K562 (cell line): Measurements from ENCODE around the gene TMEM176B. TPM values are rescaled to one million over a fixed set of nuclear protein-coding genes. Genes with fewer than 3 reads are reported as not detected.

Source experiments
- ATAC-seq: fragments of 200-7000 bp; cut with Tn5 transposase; 3 replicates; pipeline ENCODE4 v1.9.1; 2020; ENCODE audit warnings: moderate library complexity
- BruUV-seq: library from RNA; stranded (reverse); fragments of 400-500 nt; replicated peaks from 2 replicates; lab custom pipeline; 2021; lab: Mats Ljungman, UMichigan
- CTCF ChIA-PET: fragments of 300-600 bp; formaldehyde crosslinking; extraction: SDS; loops from one replicate; lab custom pipeline; 2021; ENCODE audit warnings: low intra/inter-chr PET ratio; lab: Yijun Ruan, JAX
- POLR2A ChIA-PET: fragments of 300-600, 350-650 bp; sonication (Branson Sonifier 250); formaldehyde crosslinking; extraction: SDS; loops from one replicate; lab custom pipeline; 2021; ENCODE audit warnings: antibody characterized with exemption, inconsistent platforms; lab: Yijun Ruan, JAX
- DNase-seq, 4 experiments: peaks; one replicate each; pipeline versions ENCODE4 v3.0.0 to v3.0.0-alpha.2; 2011 to 2018; ENCODE audit warnings: low spot score in 3 of 4, mixed read lengths in 3 of 4; ENCODE audit errors: extremely low read depth in 1 of 4
- FAIRE-seq: peaks from 2 replicates; lab custom pipeline; 2011; peaks lifted over from hg19 to GRCh38; lab: Jason Lieb, UNC
- H2AFZ ChIP-seq: 2 replicates; pipeline ENCODE4 v1.6.0; 2011; ENCODE audit warnings: low read depth, low read length, control low read depth, inconsistent platforms
- H3K27ac ChIP-seq: fragments of 200-600 bp; 3 replicates; pipeline ENCODE4 v1.8.0; 2011; ENCODE audit warnings: low read depth, mild to moderate bottlenecking, control low read depth, inconsistent platforms, low read length, moderate library complexity, mixed read lengths; ENCODE audit errors: extremely low read depth
- H3K27me3 ChIP-seq, 2 experiments: fragments of 300-600 bp in 1 of 2; 2 replicates in 1 of 2; 3 replicates in 1 of 2; pipeline versions ENCODE4 v1.6.0 to v1.8.0; 2011; ENCODE audit warnings: inconsistent platforms in 2 of 2, low read length in 2 of 2, mild to moderate bottlenecking in 1 of 2, mixed read lengths in 1 of 2, moderate library complexity in 1 of 2; ENCODE audit not compliant: control insufficient read depth in 2 of 2, insufficient read depth in 2 of 2
- H3K36me3 ChIP-seq: fragments of 300-600 bp; 3 replicates; pipeline ENCODE4 v1.8.0; 2011; ENCODE audit warnings: mild to moderate bottlenecking, low read length, inconsistent platforms; ENCODE audit not compliant: control insufficient read depth, insufficient read depth
- H3K4me1 ChIP-seq, 2 experiments: fragments of 200-600 bp in 1 of 2; replicated peaks in 1 of 2; 2 replicates in 1 of 2; 3 replicates in 1 of 2; pipeline versions ENCODE4 v1.5.1 to v1.8.0; 2011; ENCODE audit warnings: inconsistent platforms in 2 of 2, low read length in 2 of 2, mild to moderate bottlenecking in 1 of 2, mixed read lengths in 1 of 2, moderate library complexity in 1 of 2; ENCODE audit not compliant: control insufficient read depth in 2 of 2, insufficient read depth in 2 of 2
- H3K4me2 ChIP-seq: 2 replicates; pipeline ENCODE4 v1.6.1; 2011; ENCODE audit warnings: low read length, control low read depth, inconsistent platforms, mixed read lengths; ENCODE audit not compliant: insufficient read depth
- H3K4me3 ChIP-seq: fragments of 200-600 bp; sonication (generic), shearing (Covaris generic); 2 replicates; pipeline ENCODE4 v1.5.1; 2016; ENCODE audit warnings: control low read depth, inconsistent platforms
- H3K79me2 ChIP-seq: fragments of 200-600 bp; 3 replicates; pipeline ENCODE4 v1.8.0; 2011; ENCODE audit warnings: low read length, inconsistent platforms; ENCODE audit not compliant: control insufficient read depth, insufficient read depth
- H3K9ac ChIP-seq, 2 experiments: 2 replicates each; pipeline versions ENCODE4 v1.6.0 to v1.6.1; 2011; ENCODE audit warnings: low read depth in 2 of 2, low read length in 2 of 2, control low read depth in 1 of 2, inconsistent platforms in 1 of 2, mild to moderate bottlenecking in 1 of 2, mixed read lengths in 1 of 2; ENCODE audit not compliant: insufficient read depth in 1 of 2
- H3K9me1 ChIP-seq: one replicate; pipeline ENCODE4 v1.6.0; 2011; ENCODE audit warnings: inconsistent platforms, mild to moderate bottlenecking, low read length, moderate library complexity; ENCODE audit not compliant: control insufficient read depth, insufficient read depth
- H3K9me3 ChIP-seq: replicated peaks from 2 replicates; pipeline ENCODE4 v1.5.1; 2011; ENCODE audit warnings: low read depth, low read length, inconsistent platforms; ENCODE audit not compliant: control insufficient read depth, insufficient read depth
- H4K20me1 ChIP-seq: replicated peaks from 2 replicates; pipeline ENCODE4 v1.6.1; 2011; ENCODE audit warnings: low read length, inconsistent platforms, mixed read lengths; ENCODE audit not compliant: control insufficient read depth, insufficient read depth
- ETV1 ChIP-seq: fragments of 450-650 bp; conservative IDR thresholded peaks from 2 replicates; pipeline ENCODE4 v1.6.1; 2016; ENCODE audit warnings: missing genetic modification characterization, control low read depth, low read depth, missing compliant biosample characterization
- RBM39 ChIP-seq: fragments of 200-400 bp; formaldehyde crosslinking; optimal IDR thresholded peaks from 2 replicates; pipeline ENCODE3; 2018; ENCODE audit warnings: low read depth, low read length
- ZBTB33 ChIP-seq: sonication (generic); formaldehyde crosslinking; IDR thresholded peaks from 2 replicates; pipeline ENCODE4 v1.8.1; 2023; ENCODE audit warnings: mild to moderate bottlenecking, missing genetic modification reagents
- ZNF512 ChIP-seq: IDR thresholded peaks from 2 replicates; pipeline ENCODE4 v1.6.1; 2016; ENCODE audit warnings: missing genetic modification characterization, missing compliant biosample characterization
- WGBS: fragments of 100-300 bp; shearing (Covaris generic); methylation state at CpG from one replicate; pipeline ENCODE4 v1.1.6; 2016; ENCODE audit warnings: low coverage, mixed read lengths; ENCODE audit not compliant: insufficient coverage; ENCODE audit errors: missing lambda C conversion rate; 5-methylcytosine and 5-hydroxymethylcytosine counted together
- in situ Hi-C: fragments of 300-500 bp; cut with MboI; formaldehyde crosslinking; loops from 4 replicates; pipeline ENCODE4 v1.15.0; 2018; ENCODE audit warnings: inconsistent platforms, mixed read lengths
- intact Hi-C: fragments of 100-400 bp; cut with micrococcal nuclease; formaldehyde crosslinking; loops from 2 replicates; pipeline ENCODE4 v1.14.2; 2022
- polyA plus RNA-seq, 8 experiments: library from polyadenylated mRNA; depleted of rRNA in 4 of 8; stranded (reverse) in 5 of 8; unstranded in 3 of 8; fragments of >200 nt; fragmentation: Nextera tagmentation in 2 of 8; fragmentation: Illumina TruSeq in 1 of 8; extraction: Ambion mirVana in 2 of 8; extraction: Trizol in 1 of 8; gene quantifications; 2 replicates each; pipeline versions ENCODE4 v1.2.1 to v1.2.3, GENCODE V29; 2011 to 2014; ENCODE audit warnings: inconsistent platforms in 1 of 8, missing spikeins in 1 of 8
- total RNA-seq, 7 experiments: library from RNA; depleted of rRNA in 6 of 7; stranded (reverse); fragments of >200 nt in 6 of 7; fragmentation: Illumina TruSeq in 2 of 7; extraction: Trizol in 2 of 7; gene quantifications; 2 replicates each; pipeline versions ENCODE4 v1.2.1 to v1.2.3, GENCODE V29; 2011 to 2021; ENCODE audit warnings: low replicate concordance in 1 of 7

The TMEM176B gene
- total and polyA plus RNA-seq, 9 of the 15 experiments (the other 6 are each of a cell fraction or from before 2014, with no cell fraction given), result 0.19 to 0.60 TPM; not detected in 7

- POLR2A ChIA-PET, result interaction anchor here (1.0 kb wide), 1 partner anchor 10 kb away, joined by 3 read pairs; no protein-coding TSS in a partner anchor
- Histone ChIP-seq H3K27me3 (peaks cover 55 to 64% of the 10 kb centered on the region in 2 experiments), H3K4me1 (peaks cover 0 to 21% of the 10 kb centered on the region in 2 experiments; a peak in 2 of 5 replicates)
Observed at GRCh38 chr7:150801946-150802771, 2.0 kb upstream of the TMEM176B start.

More at GRCh38 chr7:150801946-150802771, 2.0 kb upstream of the TMEM176B start:
- in situ Hi-C loops, result no loop called here
- Histone ChIP-seq H4K20me1 (no peaks in the 10 kb centered on the region), H3K9ac (no peak overlapping the region), H3K9me3 (no peaks in the 10 kb centered on the region; the same call in 1 of the 2 replicates), H3K9me1 (no peaks in the 10 kb centered on the region), H2AFZ (no peak overlapping the region), H3K27ac (no peak overlapping the region), H3K4me2 (no peak overlapping the region), H3K4me3 (no peak overlapping the region), H3K79me2 (no peaks in the 10 kb centered on the region), H3K36me3 (no peaks in the 10 kb centered on the region)
- intact Hi-C loops, result no loop called here
- CTCF ChIA-PET, result no interaction called here
- TF ChIP-seq ZNF512 (tag) (peak; percentile 91), RBM39 (peak; percentile 44), ZBTB33 (CRISPR knock-in tag) (no peak), ETV1 (tag) (no peak)
- no peak for DNase-seq
- FAIRE-seq, result no peak
- peak; percentile 35 for ATAC-seq
- BruUV-seq, result no TSS peak
- WGBS, result 5% methylated on average over 12 of the region's 12 CpGs
